ENCODE results near the gene PRELP. TPM values are rescaled to one million over a fixed set of nuclear protein-coding genes. Genes with fewer than 3 reads are reported as not detected.

The PRELP gene
- total RNA-seq, 2 donors from 2014 or later: 232 to 244 TPM

DNA sequence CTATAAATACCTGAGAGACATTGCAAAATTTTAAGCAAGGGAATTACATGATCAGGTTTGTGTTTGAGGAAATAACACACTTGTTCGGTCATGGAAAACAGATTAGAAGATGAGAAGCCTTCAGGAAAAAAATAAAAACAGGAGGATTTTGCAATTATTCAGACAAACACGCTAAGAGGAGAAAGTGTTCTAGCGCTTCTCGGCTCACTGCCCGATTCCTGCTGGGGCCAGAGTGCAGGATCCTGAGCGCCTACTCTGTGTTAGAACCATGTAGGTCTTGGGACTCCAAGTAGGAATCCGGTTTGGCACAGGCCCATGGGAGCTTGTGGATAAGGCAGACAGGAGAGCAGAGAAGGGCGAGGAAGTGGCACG is 8.1 kb upstream of the PRELP start:
- TF ChIP-seq, protein P1, sequence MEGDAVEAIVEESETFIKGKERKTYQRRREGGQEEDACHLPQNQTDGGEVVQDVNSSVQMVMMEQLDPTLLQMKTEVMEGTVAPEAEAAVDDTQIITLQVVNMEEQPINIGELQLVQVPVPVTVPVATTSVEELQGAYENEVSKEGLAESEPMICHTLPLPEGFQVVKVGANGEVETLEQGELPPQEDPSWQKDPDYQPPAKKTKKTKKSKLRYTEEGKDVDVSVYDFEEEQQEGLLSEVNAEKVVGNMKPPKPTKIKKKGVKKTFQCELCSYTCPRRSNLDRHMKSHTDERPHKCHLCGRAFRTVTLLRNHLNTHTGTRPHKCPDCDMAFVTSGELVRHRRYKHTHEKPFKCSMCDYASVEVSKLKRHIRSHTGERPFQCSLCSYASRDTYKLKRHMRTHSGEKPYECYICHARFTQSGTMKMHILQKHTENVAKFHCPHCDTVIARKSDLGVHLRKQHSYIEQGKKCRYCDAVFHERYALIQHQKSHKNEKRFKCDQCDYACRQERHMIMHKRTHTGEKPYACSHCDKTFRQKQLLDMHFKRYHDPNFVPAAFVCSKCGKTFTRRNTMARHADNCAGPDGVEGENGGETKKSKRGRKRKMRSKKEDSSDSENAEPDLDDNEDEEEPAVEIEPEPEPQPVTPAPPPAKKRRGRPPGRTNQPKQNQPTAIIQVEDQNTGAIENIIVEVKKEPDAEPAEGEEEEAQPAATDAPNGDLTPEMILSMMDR (IDR thresholded peaks at IDR 0.05): no peak
- DNase-seq (ENCODE audit: low spot score): peak; percentile 67
- peak overlapping the region; percentile 37 for H3K4me3 ChIP-seq
- no peaks in the 10 kb centered on the region for H3K36me3 ChIP-seq
- peak; percentile 17 for ATAC-seq (ENCODE audit: insufficient number of reproducible peaks, low FRiP score, low read depth)
- H3K27ac ChIP-seq: peak overlapping the region; percentile 92
- no peaks in the 10 kb centered on the region for H3K27me3 ChIP-seq (replicated peaks; ENCODE audit: insufficient read depth)
- H3K9me3 ChIP-seq: no peaks in the 10 kb centered on the region
- H3K4me1 ChIP-seq (ENCODE audit: control insufficient read depth in 1 of 2, low read depth in 2 of 2): peaks cover 50 to 68% of the 10 kb centered on the region in 2 donors

DNA sequence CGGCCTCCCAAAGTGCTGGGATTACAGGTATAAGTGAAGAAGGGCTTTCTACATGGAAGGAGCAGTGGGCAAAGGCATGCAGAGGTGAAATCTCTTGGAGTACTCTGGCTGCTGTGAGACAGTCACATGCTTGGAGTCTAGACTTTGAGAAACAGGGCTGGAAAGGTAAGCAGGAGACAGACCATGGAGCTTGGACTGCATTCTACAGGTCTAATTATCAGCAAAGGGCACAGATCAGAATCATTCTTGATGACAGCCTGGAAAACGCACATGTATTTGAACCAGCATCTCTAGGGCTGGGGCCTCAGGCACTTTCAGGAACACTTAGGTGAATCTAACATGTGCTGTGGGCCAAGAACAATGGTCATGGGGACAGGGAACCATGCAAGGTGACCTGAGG is 7.3 kb upstream of the PRELP start:
- no peak for ATAC-seq (ENCODE audit: insufficient number of reproducible peaks, low FRiP score, low read depth)
- no peak for DNase-seq (ENCODE audit: low spot score)
- peaks cover 45 to 62% of the 10 kb centered on the region in 2 donors for H3K4me1 ChIP-seq (ENCODE audit: control insufficient read depth in 1 of 2, low read depth in 2 of 2)
- no peak overlapping the region for H3K4me3 ChIP-seq
- TF ChIP-seq, protein P1 (IDR thresholded peaks at IDR 0.05): no peak
- H3K9me3 ChIP-seq: no peaks in the 10 kb centered on the region
- H3K36me3 ChIP-seq: no peaks in the 10 kb centered on the region
- H3K27ac ChIP-seq: peak overlapping the region; percentile 92
- no peaks in the 10 kb centered on the region for H3K27me3 ChIP-seq (replicated peaks; ENCODE audit: insufficient read depth)

DNA sequence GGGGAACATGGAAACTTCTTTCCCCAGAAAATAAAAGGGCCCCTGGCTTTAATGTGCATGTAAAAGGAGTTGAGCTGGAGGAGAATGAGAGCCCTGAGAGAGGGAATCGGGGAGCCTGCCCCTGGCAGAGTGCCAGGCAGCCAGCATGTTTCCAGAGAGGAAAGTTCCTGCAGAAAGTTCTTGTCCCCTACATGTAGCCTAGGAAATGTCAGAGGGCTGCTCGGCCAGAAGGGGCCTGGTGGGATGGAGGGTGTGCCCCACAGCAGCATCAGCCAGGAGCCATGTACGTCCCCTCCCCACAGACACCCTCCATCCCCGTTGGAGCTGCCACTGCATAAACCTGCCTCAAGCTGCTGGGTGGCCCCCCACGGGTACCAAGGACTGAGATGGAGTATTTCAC is 5.4 kb upstream of the PRELP start:
- no peak overlapping the region for H3K4me3 ChIP-seq
- TF ChIP-seq, protein P1 (IDR thresholded peaks at IDR 0.05): no peak
- no peak for ATAC-seq (ENCODE audit: insufficient number of reproducible peaks, low FRiP score, low read depth)

DNA sequence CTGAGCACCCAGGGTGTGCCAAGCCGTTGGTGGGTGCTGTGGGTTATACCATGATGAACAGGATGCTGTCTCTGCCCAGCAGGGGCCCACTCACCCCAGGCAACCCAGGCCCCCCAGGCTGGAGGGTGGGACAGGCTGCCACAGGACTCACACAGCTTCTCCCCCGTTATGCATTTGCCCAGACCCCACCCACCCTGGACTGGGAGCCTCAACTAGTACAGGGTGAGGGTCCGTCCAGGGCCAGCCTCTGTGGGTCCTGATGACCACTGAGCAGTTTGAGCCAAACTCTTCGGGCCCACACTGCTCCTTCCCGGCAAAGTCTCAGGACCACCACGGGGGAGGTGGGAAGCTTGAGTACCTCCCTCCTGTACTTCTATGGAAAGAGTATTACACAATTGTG is 3.8 kb upstream of the PRELP start:
- no peak for DNase-seq (ENCODE audit: low spot score)
- H3K27ac ChIP-seq: no peak overlapping the region

More for the DNA sequence above, 5.4 kb upstream of the PRELP start:
- Histone ChIP-seq H3K27me3 (replicated peaks; ENCODE audit: insufficient read depth) (no peaks in the 10 kb centered on the region), H3K4me1 (ENCODE audit: control insufficient read depth in 1 of 2, low read depth in 2 of 2) (peaks cover 36 to 58% of the 10 kb centered on the region in 2 donors), H3K27ac (no peak overlapping the region), H3K36me3 (no peaks in the 10 kb centered on the region), H3K9me3 (no peaks in the 10 kb centered on the region)
- no peak for DNase-seq (ENCODE audit: low spot score)

DNA sequence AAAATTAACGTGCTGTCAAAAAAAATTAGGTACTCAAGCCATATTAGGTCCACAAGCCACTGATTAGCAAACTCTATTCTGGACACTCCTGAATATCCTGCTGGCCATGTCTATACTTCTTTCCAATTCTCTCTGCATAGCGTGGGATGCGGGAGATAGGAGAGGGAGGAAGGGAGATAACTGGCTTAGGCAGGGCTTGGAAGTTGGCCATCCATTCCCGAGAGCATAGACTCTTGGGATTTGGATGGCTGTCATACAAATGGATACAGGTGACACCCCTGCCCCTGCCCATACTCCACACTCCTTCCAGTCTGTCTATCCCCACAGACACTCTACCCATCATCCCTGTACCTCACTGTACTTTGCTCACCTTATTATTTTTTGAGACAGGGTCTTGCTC is 2.3 kb upstream of the PRELP start:
- Histone ChIP-seq H3K4me1 (ENCODE audit: control insufficient read depth in 1 of 2, low read depth in 2 of 2) (peaks cover 11 to 37% of the 10 kb centered on the region in 2 donors), H3K27me3 (replicated peaks; ENCODE audit: insufficient read depth) (no peaks in the 10 kb centered on the region), H3K36me3 (no peaks in the 10 kb centered on the region), H3K9me3 (no peaks in the 10 kb centered on the region), H3K27ac (peak overlapping the region; percentile 39 to 95), H3K4me3 (no peak overlapping the region)
- no peak for ATAC-seq (ENCODE audit: insufficient number of reproducible peaks, low FRiP score, low read depth)
- TF ChIP-seq, protein P1 (IDR thresholded peaks at IDR 0.05): no peak
- no peak for DNase-seq (ENCODE audit: low spot score)

More for the DNA sequence above, 3.8 kb upstream of the PRELP start:
- H3K4me1 ChIP-seq (ENCODE audit: control insufficient read depth in 1 of 2, low read depth in 2 of 2): peaks cover 21 to 42% of the 10 kb centered on the region in 2 donors
- H3K36me3 ChIP-seq: no peaks in the 10 kb centered on the region
- H3K27me3 ChIP-seq (replicated peaks; ENCODE audit: insufficient read depth): no peaks in the 10 kb centered on the region
- H3K9me3 ChIP-seq: no peaks in the 10 kb centered on the region
- TF ChIP-seq, protein P1 (IDR thresholded peaks at IDR 0.05): no peak
- no peak overlapping the region for H3K4me3 ChIP-seq
- ATAC-seq (ENCODE audit: insufficient number of reproducible peaks, low FRiP score, low read depth): no peak

Measured in thoracic aorta (tissue), 2 donors.